Astrocyte (in vitro differentiated cells and primary cell): Measurements from ENCODE around the gene TEX14. TPM values are rescaled to one million over a fixed set of nuclear protein-coding genes. Genes with fewer than 3 reads are reported as not detected.
A peak's percentile ranks its signal among the peaks of the same experiment; 100 is the strongest.

Source experiments
- DNase-seq: peaks from one replicate; pipeline ENCODE4 v3.0.0-alpha.2; 2010; ENCODE audit warnings: low read depth
- FAIRE-seq: peaks from 2 replicates; lab custom pipeline; 2011; peaks lifted over from hg19 to GRCh38; lab: Jason Lieb, UNC
- H2AFZ ChIP-seq: 2 replicates; pipeline ENCODE4 v1.6.0; 2012; ENCODE audit warnings: low read depth, low read length, inconsistent platforms
- H3K27ac ChIP-seq: 2 replicates; pipeline ENCODE4 v1.5.1; 2011; ENCODE audit warnings: low read depth, low read length, inconsistent platforms
- H3K27me3 ChIP-seq: 2 replicates; pipeline ENCODE4 v1.6.0; 2011; ENCODE audit warnings: low read length, inconsistent platforms; ENCODE audit not compliant: insufficient read depth
- H3K36me3 ChIP-seq: 2 replicates; pipeline ENCODE4 v1.5.1; 2011; ENCODE audit warnings: low read length, inconsistent platforms; ENCODE audit not compliant: insufficient read depth
- H3K4me1 ChIP-seq: 2 replicates; pipeline ENCODE4 v1.5.1; 2011; ENCODE audit warnings: low read length, inconsistent platforms; ENCODE audit not compliant: insufficient read depth
- H3K4me2 ChIP-seq: 2 replicates; pipeline ENCODE4 v1.6.0; 2012; ENCODE audit warnings: low read length, inconsistent platforms
- H3K4me3 ChIP-seq: 2 replicates; pipeline ENCODE4 v1.5.1; 2011; ENCODE audit warnings: low read depth, mild to moderate bottlenecking, low read length, inconsistent platforms; ENCODE audit not compliant: insufficient read depth
- H3K79me2 ChIP-seq: 2 replicates; pipeline ENCODE4 v1.6.0; 2012; ENCODE audit warnings: mild to moderate bottlenecking, low read length, inconsistent platforms; ENCODE audit not compliant: insufficient read depth
- H3K9ac ChIP-seq: 2 replicates; pipeline ENCODE4 v1.6.0; 2012; ENCODE audit warnings: mild to moderate bottlenecking, low read length, inconsistent platforms
- H3K9me3 ChIP-seq: 2 replicates; pipeline ENCODE4 v1.5.1; 2012; ENCODE audit warnings: low read depth, mild to moderate bottlenecking, low read length, inconsistent platforms; ENCODE audit not compliant: insufficient read depth
- H4K20me1 ChIP-seq: 2 replicates; pipeline ENCODE4 v1.6.0; 2012; ENCODE audit warnings: low read length, inconsistent platforms; ENCODE audit not compliant: insufficient read depth
- H3K27ac Mint-ChIP-seq: one replicate; pipeline ENCODE4 v1.8.0; 2021; ENCODE audit warnings: mild to moderate bottlenecking, mixed read lengths; ENCODE audit not compliant: unreplicated experiment
- H3K27me3 Mint-ChIP-seq: one replicate; pipeline ENCODE4 v1.8.0; 2021; ENCODE audit warnings: low read depth, mixed read lengths; ENCODE audit not compliant: unreplicated experiment
- H3K36me3 Mint-ChIP-seq: one replicate; pipeline ENCODE4 v1.8.0; 2021; ENCODE audit warnings: low read depth, mixed read lengths; ENCODE audit not compliant: unreplicated experiment
- H3K4me1 Mint-ChIP-seq: one replicate; pipeline ENCODE4 v1.8.0; 2021; ENCODE audit warnings: low read depth, mixed read lengths; ENCODE audit not compliant: unreplicated experiment
- H3K4me3 Mint-ChIP-seq: one replicate; pipeline ENCODE4 v1.8.0; 2021; ENCODE audit warnings: mild to moderate bottlenecking, moderate library complexity, mixed read lengths; ENCODE audit not compliant: unreplicated experiment
- H3K9me3 Mint-ChIP-seq: one replicate; pipeline ENCODE4 v1.8.0; 2021; ENCODE audit warnings: mild to moderate bottlenecking, mixed read lengths; ENCODE audit not compliant: unreplicated experiment
- CTCF ChIP-seq: IDR thresholded peaks from 2 replicates; pipeline ENCODE4 v1.5.1; 2011; ENCODE audit warnings: low read depth, mild to moderate bottlenecking, inconsistent platforms, low read length, moderate library complexity; ENCODE audit not compliant: insufficient read depth
- EZH2 ChIP-seq: IDR thresholded peaks from 2 replicates; pipeline ENCODE4 v1.6.1; 2012; ENCODE audit warnings: mild to moderate bottlenecking, low read length, inconsistent platforms; ENCODE audit not compliant: insufficient read depth
- total RNA-seq: library from RNA; stranded (reverse); gene quantifications from 2 replicates; pipeline ENCODE4 v1.2.1, GENCODE V29; 2021

Gene TEX14
- total RNA-seq, 1 donor from 2014 or later, result 0.09 TPM

- Histone ChIP-seq H3K9me3 (no peaks in the 10 kb centered on the region), H3K4me1 (peaks cover 17% of the 10 kb centered on the region), H3K79me2 (peaks cover 5% of the 10 kb centered on the region), H2AFZ (peak overlapping the region; percentile 76), H3K9ac (peak overlapping the region; percentile 81), H3K36me3 (peaks cover 18% of the 10 kb centered on the region), H3K4me3 (peak overlapping the region; percentile 78), H3K27me3 (no peaks in the 10 kb centered on the region), H4K20me1 (peaks cover 25% of the 10 kb centered on the region), H3K27ac (no peak overlapping the region), H3K4me2 (peak overlapping the region; percentile 91)
- peak overlapping the region; percentile 87 for H3K4me3 Mint-ChIP-seq
- TF ChIP-seq EZH2 (no peak), CTCF (no peak)
- DNase-seq (no peak), FAIRE-seq (no peak)
- peaks cover 10% of the 10 kb centered on the region for H3K4me1 Mint-ChIP-seq
- H3K36me3 Mint-ChIP-seq, result peaks cover 14% of the 10 kb centered on the region
- peaks cover 2% of the 10 kb centered on the region for H3K27me3 Mint-ChIP-seq
- H3K9me3 Mint-ChIP-seq, result no peaks in the 10 kb centered on the region
- H3K27ac Mint-ChIP-seq, result peak overlapping the region; percentile 21
Measured at GRCh38 chr17:58513267-58513964, 178.4 kb downstream of the TEX14 start.

- no peak overlapping the region for H2AFZ ChIP-seq
- no peak overlapping the region for H3K4me3 ChIP-seq
- Mint-ChIP-seq H3K9me3 (no peaks in the 10 kb centered on the region), H3K27ac (peak overlapping the region; percentile 68), H3K36me3 (peaks cover 20% of the 10 kb centered on the region), H3K27me3 (peaks cover 2% of the 10 kb centered on the region), H3K4me1 (peaks cover 4% of the 10 kb centered on the region), H3K4me3 (no peak overlapping the region)
- peaks cover 25% of the 10 kb centered on the region for H4K20me1 ChIP-seq
- no peak for TF ChIP-seq CTCF
- TF ChIP-seq EZH2, result no peak
- peaks cover 5% of the 10 kb centered on the region for H3K79me2 ChIP-seq
- no peak overlapping the region for H3K27ac ChIP-seq
- no peak overlapping the region for H3K9ac ChIP-seq
- no peak for DNase-seq
- no peaks in the 10 kb centered on the region for H3K27me3 ChIP-seq
- FAIRE-seq, result no peak
- H3K4me2 ChIP-seq, result no peak overlapping the region
- no peaks in the 10 kb centered on the region for H3K9me3 ChIP-seq
- H3K36me3 ChIP-seq, result peaks cover 28% of the 10 kb centered on the region
- H3K4me1 ChIP-seq, result peaks cover 19% of the 10 kb centered on the region
Measured at GRCh38 chr17:58510075-58510474, 181.8 kb downstream of the TEX14 start.

GRCh38 chr17:58508341-58509067 lies 183.3 kb downstream of the TEX14 start:
- H3K9ac ChIP-seq, result no peak overlapping the region
- H3K27ac ChIP-seq, result no peak overlapping the region
- no peaks in the 10 kb centered on the region for H3K9me3 ChIP-seq
- Mint-ChIP-seq H3K4me1 (peaks cover 4% of the 10 kb centered on the region), H3K36me3 (peaks cover 26% of the 10 kb centered on the region), H3K9me3 (no peaks in the 10 kb centered on the region), H3K27me3 (peaks cover 2% of the 10 kb centered on the region), H3K27ac (no peak overlapping the region), H3K4me3 (no peak overlapping the region)
- no peak overlapping the region for H3K4me3 ChIP-seq
- H3K4me1 ChIP-seq, result peaks cover 10% of the 10 kb centered on the region
- no peak overlapping the region for H2AFZ ChIP-seq
- FAIRE-seq, result no peak
- H4K20me1 ChIP-seq, result peaks cover 23% of the 10 kb centered on the region
- H3K79me2 ChIP-seq, result peaks cover 1% of the 10 kb centered on the region
- H3K27me3 ChIP-seq, result no peaks in the 10 kb centered on the region
- no peak for DNase-seq
- TF ChIP-seq CTCF (no peak), EZH2 (no peak)
- no peak overlapping the region for H3K4me2 ChIP-seq
- peaks cover 35% of the 10 kb centered on the region for H3K36me3 ChIP-seq
